CD4-positive, alpha-beta T cell treated with Interleukin-2 at 100 ng/mL for 4 hours (primary cell): ENCODE data around the gene HIP1.
"Not testable (repeated sequence)": the region's sequence is repeated elsewhere in the genome, so short reads cannot be mapped to it uniquely, and the experiment has no call there.

Source experiments
- DNase-seq: peaks from one replicate; pipeline ENCODE4 v3.0.0-alpha.2; 2020; ENCODE audit warnings: low spot score

Gene HIP1

GRCh38 chr7:75712517-75713361 is 26.0 kb downstream of the HIP1 start:
- DNase-seq: no peak

GRCh38 chr7:75711656-75712514 is 26.9 kb downstream of the HIP1 start:
- DNase-seq: no peak

DNA sequence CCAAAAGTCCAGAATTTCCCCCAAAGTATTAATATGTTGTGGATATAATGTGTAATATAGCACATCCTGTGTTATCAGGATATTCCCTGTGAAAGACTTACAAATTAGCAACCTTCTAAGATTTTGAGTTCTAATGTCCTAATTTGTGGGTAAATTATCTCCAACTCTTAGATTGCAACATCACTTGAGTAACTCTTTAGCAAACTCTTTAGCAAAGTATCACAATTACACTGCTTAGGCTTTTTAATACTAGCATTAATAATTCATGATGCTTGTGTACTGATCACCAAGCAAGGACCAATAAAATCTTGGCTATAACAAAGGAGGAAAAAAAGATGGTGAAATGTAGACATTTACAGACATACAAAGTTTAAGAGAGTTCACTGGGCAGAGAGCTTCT is 27.7 kb downstream of the HIP1 start:
- DNase-seq: no peak

DNA sequence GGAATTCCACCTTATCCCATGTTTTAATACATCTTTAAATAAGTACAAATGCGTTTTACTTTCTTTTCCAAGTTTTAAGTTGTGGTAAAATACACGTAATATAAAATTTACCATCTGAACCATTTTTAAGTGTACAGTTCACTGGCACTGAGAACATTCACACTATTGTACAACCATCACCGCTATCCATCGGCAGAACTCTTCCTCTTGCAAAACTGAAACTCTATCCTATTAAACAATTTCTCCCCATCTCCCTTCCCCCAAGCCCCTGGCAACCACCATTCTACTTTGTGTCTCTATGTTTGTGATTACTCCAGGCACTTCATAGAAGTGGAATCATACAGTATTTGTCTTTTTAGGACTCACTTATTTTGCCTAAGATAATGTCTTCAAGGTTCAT is 33.8 kb downstream of the HIP1 start:
- no peak for DNase-seq

- DNase-seq: no peak
Measured at GRCh38 chr7:75702515-75702914, 36.2 kb downstream of the HIP1 start.

- DNase-seq: no peak
Measured at GRCh38 chr7:75699993-75700392, 38.7 kb downstream of the HIP1 start.

DNA sequence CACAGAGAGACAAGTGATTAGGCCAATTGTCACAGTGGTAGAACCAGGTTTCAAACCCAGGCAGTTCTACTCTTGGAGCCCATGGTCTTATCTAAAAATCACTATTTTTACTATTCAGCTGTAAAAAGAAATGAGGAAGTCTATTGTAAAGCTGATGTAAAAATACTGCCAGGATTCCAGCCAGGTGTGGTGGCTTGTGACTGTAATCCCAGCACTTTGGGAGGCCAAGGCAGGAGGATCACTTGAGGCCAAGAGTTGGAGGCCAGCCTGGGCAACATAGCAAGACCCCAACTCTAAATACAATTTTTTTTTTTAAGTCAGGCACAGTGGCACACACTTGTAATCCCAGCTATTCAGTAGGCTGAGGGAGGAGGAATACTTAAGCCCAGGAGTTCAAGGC is 40.4 kb downstream of the HIP1 start:
- no peak for DNase-seq

DNA sequence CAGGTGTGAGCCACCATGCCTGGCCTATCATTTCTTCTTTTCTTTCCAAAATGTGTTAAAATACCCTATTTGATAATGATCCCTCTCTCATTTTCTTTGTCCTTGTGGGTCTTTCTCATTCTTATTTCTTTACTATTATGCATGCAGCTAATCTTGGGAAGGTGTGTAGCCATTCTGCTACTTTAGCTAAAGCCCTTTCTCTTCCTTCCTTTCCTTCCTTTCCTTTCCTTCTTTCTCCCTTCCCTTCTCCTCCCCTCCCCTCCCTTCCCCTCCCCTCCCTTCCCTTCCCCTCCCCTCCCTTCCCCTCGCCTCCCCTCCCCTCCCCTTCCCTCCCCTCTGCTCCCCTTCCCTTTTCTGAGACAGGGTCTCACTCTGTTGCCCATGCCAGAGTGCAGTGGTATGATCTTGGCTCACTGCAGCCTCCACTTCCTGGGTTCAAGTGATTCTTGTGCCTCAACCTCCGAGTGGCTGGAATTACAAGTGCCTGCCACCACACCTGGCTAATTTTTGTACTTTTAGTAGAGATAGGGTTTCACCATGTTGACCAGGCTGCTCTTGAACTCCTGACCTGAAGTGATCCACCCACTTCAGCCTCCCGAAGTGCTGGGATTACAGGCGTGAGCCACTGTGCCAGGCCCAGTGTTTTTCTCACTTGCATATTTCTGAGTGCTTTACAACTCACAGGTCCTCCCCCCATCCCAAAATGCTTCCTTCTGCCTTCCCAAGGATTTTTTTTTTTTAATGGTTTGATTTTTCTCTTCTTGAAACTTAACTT is 42.3 kb downstream of the HIP1 start:
- DNase-seq: no peak

DNA sequence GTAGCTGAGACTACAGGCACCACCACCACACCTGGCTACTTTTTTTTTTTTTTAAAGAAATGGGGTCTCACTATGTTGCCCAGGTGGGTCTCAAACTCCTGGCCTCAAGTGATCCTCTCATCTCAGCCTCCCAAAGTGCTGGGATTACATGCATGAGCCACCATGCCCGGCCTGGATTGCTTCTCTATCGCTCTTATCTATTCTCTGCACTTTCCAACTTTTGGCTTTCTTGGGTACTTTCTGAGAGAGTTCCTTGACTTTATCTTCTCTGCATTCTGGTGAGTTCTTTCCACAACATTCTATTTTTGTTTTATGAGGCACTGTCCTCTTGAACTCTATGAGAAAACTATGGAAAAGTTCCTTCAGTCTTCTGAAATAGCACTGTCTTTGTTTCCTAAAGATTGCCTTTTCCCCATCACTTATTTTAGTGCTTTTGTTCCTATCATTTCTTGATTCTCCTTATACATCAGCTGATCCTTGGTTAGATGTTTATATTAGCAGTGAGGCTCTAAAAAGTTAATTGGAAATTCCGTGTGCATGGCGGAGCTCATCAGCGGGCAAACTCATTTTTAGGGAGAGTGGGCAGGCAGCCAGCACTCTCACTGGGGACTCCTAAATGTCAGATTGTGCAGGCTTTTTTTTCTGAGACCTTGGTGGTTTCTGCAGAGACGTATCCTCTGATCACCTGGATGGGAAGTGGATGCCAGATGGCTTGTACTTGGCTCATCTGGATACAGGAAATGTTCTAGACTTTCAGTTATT is 43.9 kb downstream of the HIP1 start:
- DNase-seq: no peak

- DNase-seq: not testable (repeated sequence)
Measured at GRCh38 chr7:75693668-75694067, 45.1 kb downstream of the HIP1 start.

DNA sequence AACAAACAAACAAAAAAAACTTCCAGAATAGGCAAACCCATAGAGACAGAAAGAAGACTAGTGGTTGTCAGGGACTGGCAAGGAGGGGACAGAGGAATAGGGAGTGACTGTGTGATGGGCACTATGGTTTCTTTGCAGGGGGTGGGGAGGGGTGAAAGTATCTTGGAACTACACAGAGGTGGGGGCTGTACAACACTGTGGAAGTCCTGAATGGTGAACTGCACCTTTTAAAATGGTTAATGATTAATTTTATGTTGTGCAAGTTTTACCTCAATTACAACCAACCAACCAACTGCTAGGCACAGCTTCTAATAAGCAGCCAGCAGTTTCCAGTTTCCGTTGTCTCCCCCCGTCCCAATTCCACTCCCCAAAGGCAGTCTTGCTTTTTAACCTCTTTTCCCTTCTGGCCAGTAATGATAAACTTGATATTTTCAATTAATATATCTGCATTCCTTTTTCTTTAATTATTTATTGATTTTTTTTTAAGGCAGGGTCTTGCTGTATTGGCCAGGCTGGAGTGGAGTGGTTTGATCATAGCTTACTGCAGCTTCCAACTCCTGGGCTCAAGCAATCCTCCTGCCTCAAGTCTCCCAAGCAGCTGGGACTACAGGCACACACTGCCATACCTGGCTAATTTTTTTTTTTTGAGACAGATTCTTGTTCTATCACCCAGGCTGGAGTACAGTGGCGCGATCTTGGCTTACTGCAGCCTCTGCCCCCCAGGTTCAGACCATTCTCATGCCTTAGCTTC is 46.8 kb downstream of the HIP1 start:
- no peak for DNase-seq

- DNase-seq: no peak
Measured at GRCh38 chr7:75690121-75690523, 48.6 kb downstream of the HIP1 start.

- DNase-seq: no peak
Measured at GRCh38 chr7:75689246-75690099, 49.3 kb downstream of the HIP1 start.

DNA sequence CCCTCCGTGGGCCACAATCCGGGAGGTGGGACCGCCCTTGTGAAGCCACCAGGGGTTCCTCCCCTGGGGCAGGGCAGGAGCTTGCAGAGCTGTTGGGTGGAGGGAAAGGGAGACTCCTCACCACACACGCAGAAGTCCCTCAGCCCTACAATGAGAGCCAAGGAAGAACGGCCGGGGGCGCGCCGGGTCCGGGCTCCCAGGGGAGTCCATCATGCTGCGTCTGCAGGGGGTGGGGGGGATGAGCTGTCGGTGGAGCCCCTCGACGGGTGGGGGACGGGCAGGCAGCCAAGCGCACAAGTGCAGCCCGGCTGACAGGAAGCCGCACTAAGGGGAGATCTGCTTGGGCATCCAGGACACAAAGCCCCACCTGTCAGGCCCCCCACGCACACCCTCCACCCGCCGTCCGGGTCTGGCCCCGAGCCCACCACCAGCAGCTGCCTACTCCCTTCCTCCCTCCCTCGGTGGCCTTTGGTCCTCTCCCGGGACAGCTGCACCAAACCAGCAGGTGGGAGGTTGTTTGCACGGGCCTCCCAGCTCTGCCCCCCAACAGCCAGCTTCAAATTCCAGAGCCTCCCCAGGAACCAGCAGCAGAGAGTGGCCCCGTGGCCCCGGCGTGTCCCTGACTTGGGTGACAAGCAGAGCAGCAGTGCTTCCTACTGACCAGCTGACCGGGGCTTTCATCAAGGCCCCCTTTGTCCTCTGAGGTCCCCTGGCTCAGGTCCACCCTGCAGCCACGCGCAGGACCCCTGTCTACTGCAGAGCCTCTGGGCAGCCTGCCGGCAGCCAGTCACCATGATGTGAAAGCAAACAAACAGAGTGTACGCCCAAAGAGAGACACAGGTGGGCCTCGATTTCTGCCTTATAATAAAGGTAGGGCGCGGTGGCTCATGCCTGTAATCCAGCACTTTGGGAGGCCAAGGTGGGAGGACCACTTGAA is 50.3 kb downstream of the HIP1 start:
- no peak for DNase-seq

DNA sequence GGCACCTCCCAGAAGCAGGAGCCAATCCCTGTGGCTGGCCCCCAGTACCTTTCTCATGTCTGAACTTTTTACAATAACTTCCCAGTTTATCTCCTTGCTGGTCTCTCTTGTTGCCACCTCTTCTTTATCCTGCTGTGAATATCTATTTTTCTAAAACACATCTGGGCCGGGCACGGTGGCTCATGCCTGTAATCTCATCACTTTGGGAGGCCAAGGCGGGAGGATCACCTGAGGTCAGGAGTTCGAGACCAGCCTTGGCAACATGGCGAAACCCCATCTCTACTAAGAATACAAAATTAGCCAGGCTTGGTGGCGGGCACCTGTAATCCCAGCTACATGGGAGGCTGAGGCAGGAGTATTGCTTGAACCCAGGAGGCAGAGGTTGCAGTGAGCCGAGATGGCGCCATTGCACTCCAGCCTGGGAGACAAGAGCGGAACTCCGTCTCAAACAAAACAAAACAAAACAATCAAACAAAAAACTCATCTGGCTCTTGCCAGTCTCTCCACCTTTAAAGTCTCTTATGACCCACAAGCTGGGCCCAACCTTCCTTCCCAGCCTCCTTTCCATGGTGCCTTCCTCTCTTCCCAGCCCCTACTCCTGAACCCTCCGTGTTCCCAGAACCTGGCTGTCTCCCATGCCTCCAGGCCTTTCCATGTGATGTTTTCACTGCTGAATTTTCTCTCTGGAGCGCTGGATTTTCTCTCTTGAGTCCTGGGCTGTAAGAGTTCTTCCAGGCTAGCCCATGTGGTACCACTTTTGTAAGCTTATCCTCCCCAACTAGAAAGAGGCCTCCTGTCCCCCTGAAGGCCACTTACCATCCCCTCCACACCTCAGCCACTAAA is 51.3 kb downstream of the HIP1 start:
- no peak for DNase-seq

DNA sequence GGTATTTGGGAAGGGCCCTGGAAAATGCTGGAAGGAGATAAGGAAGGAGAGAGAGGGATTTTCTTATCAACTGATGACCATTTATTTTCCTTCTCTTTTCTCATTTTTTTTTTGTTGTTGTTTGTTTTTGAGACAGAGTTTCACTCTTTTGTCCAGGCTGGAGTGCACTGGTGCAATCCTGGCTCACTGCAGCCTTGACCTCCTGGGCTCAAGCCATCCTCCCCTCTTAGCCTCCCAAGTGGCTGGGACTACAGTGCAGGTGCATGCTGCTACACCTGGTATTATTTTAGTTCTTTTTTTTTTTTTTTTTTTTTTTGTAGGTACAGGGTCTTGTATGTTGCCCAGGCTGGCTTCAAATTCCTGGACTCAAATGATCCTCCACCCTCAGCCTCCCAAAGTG is 52.2 kb downstream of the HIP1 start:
- no peak for DNase-seq

GRCh38 chr7:75682052-75682451 is 56.7 kb downstream of the HIP1 start:
- DNase-seq: not testable (repeated sequence)

- DNase-seq: no peak
Measured at GRCh38 chr7:75679060-75679459, 59.7 kb downstream of the HIP1 start.
